T-helper 2 cell treated with Interferon-gamma antibody and Interleukin-4, amounts not matched to agents 100 ng/mL and 5 ng/mL, for 36 hours (primary cell): Measurements from ENCODE around the gene LDAF1. TPM values are rescaled to one million over a fixed set of nuclear protein-coding genes. Genes with fewer than 3 reads are reported as not detected.

Experiments used
- total RNA-seq: library from RNA; stranded (reverse); gene quantifications from 2 replicates; pipeline ENCODE4 v1.2.3, GENCODE V29; 2022

Gene LDAF1
- total RNA-seq, 1 donor from 2014 or later, result 8.6 TPM

Other genes with a start within 250 kb of the LDAF1 start
- 0.02 TPM in 1 of 2 replicates, not detected in the other for gene DNAH3, start 7.8 kb upstream of the LDAF1 start, total RNA-seq
- not detected in 2 replicates for gene ZP2, start 52.9 kb downstream of the LDAF1 start, total RNA-seq
- gene ANKS4B, start 75.0 kb downstream of the LDAF1 start, total RNA-seq, result not detected in 2 replicates
- not detected in 2 replicates for gene CRYM, start 119.6 kb downstream of the LDAF1 start, total RNA-seq